ENCODE measurements around the gene VPS39.

VPS39 gene

DNA sequence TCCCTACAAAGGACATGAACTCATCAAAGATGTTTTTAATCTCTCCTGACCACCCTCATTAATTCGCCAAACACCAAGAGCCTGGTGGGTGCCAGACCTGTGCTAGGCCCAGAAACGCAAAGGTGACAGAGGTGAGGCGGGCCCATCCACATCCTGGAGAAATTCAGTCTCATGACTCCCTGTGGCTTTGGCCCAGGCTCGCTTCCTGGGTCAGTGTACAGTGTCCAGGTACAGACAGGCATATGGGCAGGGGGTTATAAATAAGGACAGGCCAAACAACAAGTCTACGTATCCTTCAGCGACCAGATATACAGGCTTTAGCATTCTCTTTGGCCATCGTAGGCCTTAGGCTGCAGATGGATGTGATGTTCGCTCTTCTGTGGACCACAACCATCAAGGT is 50.7 kb downstream of the VPS39 start:
- H3K4me3 ChIP-seq (ENCODE audit: low read depth, low read length): no peak overlapping the region
- peaks cover 0 to 38% of the 10 kb centered on the region in 2 experiments; a peak in 1 of 3 replicates for H3K36me3 ChIP-seq (ENCODE audit: control insufficient read depth in 2 of 2, insufficient read depth in 1 of 2, low read length in 2 of 2)
- H3K4me1 ChIP-seq (ENCODE audit: control insufficient read depth, insufficient read depth, low read length): no peaks in the 10 kb centered on the region; the same call in 1 of the 2 replicates
- ChIA-PET CTCF (no interaction called here), POLR2A (no interaction called here)
- no peaks in the 10 kb centered on the region for H3K9me3 ChIP-seq (ENCODE audit: control insufficient read depth, insufficient read depth, low read depth, low read length)
- no peak for TF ChIP-seq ZNF114 (tag by site-specific recombination; IDR thresholded peaks at IDR 0.05)
- TF ChIP-seq ZNF549 (tag by site-specific recombination; IDR thresholded peaks at IDR 0.05): no peak
- TF ChIP-seq ATF2 (tag by site-specific recombination; IDR thresholded peaks at IDR 0.05; ENCODE audit: low read depth): no peak
- no peak for TF ChIP-seq ZSCAN30 (tag by site-specific recombination; IDR thresholded peaks at IDR 0.05)
- TF ChIP-seq ZNF16 (tag by site-specific recombination; IDR thresholded peaks at IDR 0.05; ENCODE audit: low read depth): no peak
- TF ChIP-seq ZBTB48 (tag by site-specific recombination; IDR thresholded peaks at IDR 0.05): no peak
- no peak for TF ChIP-seq ZBTB17 (tag by site-specific recombination; IDR thresholded peaks at IDR 0.05)
- TF ChIP-seq, protein P1, sequence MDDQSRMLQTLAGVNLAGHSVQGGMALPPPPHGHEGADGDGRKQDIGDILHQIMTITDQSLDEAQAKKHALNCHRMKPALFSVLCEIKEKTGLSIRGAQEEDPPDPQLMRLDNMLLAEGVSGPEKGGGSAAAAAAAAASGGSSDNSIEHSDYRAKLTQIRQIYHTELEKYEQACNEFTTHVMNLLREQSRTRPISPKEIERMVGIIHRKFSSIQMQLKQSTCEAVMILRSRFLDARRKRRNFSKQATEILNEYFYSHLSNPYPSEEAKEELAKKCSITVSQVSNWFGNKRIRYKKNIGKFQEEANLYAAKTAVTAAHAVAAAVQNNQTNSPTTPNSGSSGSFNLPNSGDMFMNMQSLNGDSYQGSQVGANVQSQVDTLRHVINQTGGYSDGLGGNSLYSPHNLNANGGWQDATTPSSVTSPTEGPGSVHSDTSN (CRISPR knock-in tag; IDR thresholded peaks at IDR 0.05): no peak
- no peak overlapping the region for H3K27ac ChIP-seq (ENCODE audit: extremely low read depth, low read depth, low read length)

DNA sequence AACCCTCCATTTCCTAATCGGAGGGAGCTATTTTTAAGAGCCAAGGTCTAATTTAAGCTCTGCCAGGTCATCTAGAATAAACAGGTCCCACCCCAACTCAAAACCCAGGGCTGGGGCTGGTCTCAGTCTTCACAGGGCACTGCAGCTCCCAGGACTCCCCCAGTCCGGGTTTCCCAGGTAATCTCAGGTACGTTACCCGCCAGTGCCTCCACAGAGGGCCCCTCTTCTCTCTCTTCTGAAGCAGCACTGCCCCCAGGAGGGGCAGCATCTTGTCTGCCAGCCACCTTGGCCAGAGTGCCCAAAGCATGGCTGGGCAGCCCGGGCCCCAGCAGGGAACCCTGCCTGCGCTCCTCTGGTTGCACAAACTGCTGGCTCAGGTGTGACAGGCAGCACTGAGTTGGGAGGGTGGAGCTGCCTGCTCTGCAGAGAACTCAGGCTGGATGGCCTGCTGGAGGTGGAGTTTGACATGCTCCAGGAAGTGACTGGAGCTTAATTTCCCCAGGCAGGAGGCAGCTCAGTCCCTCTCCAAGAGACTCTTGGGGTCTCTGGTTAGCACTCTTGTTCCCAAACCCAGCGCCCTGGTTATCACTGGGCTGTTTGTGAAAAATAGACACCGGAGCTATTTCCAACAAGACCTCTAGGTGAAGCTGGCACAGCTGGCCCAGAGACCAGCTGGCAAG is 51.7 kb downstream of the VPS39 start, which contains the start of gene PLA2G4F:
Gene PLA2G4F (minus strand): TSS at position 394 of the 680 bp plus-strand sequence. CDS start 87 bp downstream, at position 307.
- POLR2A ChIA-PET: no interaction called here
- Histone ChIP-seq H3K4me1 (ENCODE audit: control insufficient read depth, insufficient read depth, low read length) (no peaks in the 10 kb centered on the region; the same call in 1 of the 2 replicates), H3K9me3 (ENCODE audit: control insufficient read depth, insufficient read depth, low read depth, low read length) (no peaks in the 10 kb centered on the region), H3K36me3 (ENCODE audit: control insufficient read depth in 2 of 2, insufficient read depth in 1 of 2, low read length in 2 of 2) (peaks cover 0 to 28% of the 10 kb centered on the region in 2 experiments; a peak in 1 of 3 replicates), H3K4me3 (ENCODE audit: low read depth, low read length) (no peak within 1 kb of the TSS), H3K27ac (ENCODE audit: extremely low read depth, low read depth, low read length) (no peak within 1 kb of the TSS)
- TF ChIP-seq ZNF701 (tag by site-specific recombination; IDR thresholded peaks at IDR 0.05) (no peak), ZNF19 (tag by site-specific recombination; IDR thresholded peaks at IDR 0.05; ENCODE audit: low read depth) (no peak), SP7 (tag by site-specific recombination; IDR thresholded peaks at IDR 0.05) (no peak), ZNF791 (tag by site-specific recombination; IDR thresholded peaks at IDR 0.05) (no peak), ZNF670 (tag by site-specific recombination; IDR thresholded peaks at IDR 0.05; ENCODE audit: low read depth) (no peak), YY2 (tag by site-specific recombination; IDR thresholded peaks at IDR 0.05) (no peak), BCL11A (tag by site-specific recombination; IDR thresholded peaks at IDR 0.05; ENCODE audit: low read depth) (no peak), SALL2 (tag by site-specific recombination; IDR thresholded peaks at IDR 0.05; ENCODE audit: borderline replicate concordance) (no peak), ZNF174 (tag by site-specific recombination; IDR thresholded peaks at IDR 0.05) (no peak)
- TF ChIP-seq, protein P2, sequence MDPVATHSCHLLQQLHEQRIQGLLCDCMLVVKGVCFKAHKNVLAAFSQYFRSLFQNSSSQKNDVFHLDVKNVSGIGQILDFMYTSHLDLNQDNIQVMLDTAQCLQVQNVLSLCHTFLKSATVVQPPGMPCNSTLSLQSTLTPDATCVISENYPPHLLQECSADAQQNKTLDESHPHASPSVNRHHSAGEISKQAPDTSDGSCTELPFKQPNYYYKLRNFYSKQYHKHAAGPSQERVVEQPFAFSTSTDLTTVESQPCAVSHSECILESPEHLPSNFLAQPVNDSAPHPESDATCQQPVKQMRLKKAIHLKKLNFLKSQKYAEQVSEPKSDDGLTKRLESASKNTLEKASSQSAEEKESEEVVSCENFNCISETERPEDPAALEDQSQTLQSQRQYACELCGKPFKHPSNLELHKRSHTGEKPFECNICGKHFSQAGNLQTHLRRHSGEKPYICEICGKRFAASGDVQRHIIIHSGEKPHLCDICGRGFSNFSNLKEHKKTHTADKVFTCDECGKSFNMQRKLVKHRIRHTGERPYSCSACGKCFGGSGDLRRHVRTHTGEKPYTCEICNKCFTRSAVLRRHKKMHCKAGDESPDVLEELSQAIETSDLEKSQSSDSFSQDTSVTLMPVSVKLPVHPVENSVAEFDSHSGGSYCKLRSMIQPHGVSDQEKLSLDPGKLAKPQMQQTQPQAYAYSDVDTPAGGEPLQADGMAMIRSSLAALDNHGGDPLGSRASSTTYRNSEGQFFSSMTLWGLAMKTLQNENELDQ (tag by site-specific recombination; IDR thresholded peaks at IDR 0.05; ENCODE audit: low read depth): no peak
- CTCF ChIA-PET: interaction anchor here (0.6 to 0.7 kb wide), 3 partner anchors 19 to 532 kb away, joined by 3 to 4 read pairs (median 3); no protein-coding TSS in a partner anchor
